Measurements from ENCODE around the gene YARS1. TPM values are rescaled to one million over a fixed set of nuclear protein-coding genes. Genes with fewer than 3 reads are reported as not detected.
"Not testable (repeated sequence)": the region's sequence is repeated elsewhere in the genome, so short reads cannot be mapped to it uniquely, and the experiment has no call there.

The YARS1 gene
- total RNA-seq, 1 experiment from 2014 or later: 180 TPM

GRCh38 chr1:32797456-32797855 lies 19.7 kb downstream of the YARS1 start:
- ChIA-PET POLR2A (ENCODE audit: unreplicated experiment) (interaction anchor here (0.6 to 0.7 kb wide), 4 partner anchors 8 to 552 kb away, joined by 3 to 20 read pairs (median 6); no protein-coding TSS in a partner anchor), CTCF (interaction anchor here (0.6 kb wide), 1 partner anchor 13 kb away, joined by 3 read pairs; no protein-coding TSS in a partner anchor)
- H3K4me2 ChIP-seq: peak overlapping the region; percentile 59
- peaks cover 60% of the 10 kb centered on the region for H3K79me2 ChIP-seq (ENCODE audit: low read depth)
- DNase-seq: peak in 1 of 2 experiments; percentile 87
- peaks cover 79% of the 10 kb centered on the region for H3K4me1 ChIP-seq (replicated peaks; ENCODE audit: insufficient read depth)
- no peaks in the 10 kb centered on the region for H3K9me2 ChIP-seq (ENCODE audit: insufficient read depth)
- H4K20me1 ChIP-seq (ENCODE audit: insufficient read depth): no peaks in the 10 kb centered on the region; the same call in none of the 2 replicates
- TF ChIP-seq, protein P1, sequence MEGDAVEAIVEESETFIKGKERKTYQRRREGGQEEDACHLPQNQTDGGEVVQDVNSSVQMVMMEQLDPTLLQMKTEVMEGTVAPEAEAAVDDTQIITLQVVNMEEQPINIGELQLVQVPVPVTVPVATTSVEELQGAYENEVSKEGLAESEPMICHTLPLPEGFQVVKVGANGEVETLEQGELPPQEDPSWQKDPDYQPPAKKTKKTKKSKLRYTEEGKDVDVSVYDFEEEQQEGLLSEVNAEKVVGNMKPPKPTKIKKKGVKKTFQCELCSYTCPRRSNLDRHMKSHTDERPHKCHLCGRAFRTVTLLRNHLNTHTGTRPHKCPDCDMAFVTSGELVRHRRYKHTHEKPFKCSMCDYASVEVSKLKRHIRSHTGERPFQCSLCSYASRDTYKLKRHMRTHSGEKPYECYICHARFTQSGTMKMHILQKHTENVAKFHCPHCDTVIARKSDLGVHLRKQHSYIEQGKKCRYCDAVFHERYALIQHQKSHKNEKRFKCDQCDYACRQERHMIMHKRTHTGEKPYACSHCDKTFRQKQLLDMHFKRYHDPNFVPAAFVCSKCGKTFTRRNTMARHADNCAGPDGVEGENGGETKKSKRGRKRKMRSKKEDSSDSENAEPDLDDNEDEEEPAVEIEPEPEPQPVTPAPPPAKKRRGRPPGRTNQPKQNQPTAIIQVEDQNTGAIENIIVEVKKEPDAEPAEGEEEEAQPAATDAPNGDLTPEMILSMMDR (conservative IDR thresholded peaks at IDR 0.05): no peak
- no peak for TF ChIP-seq EZH2 (IDR thresholded peaks at IDR 0.05; ENCODE audit: low read depth)
- H2AFZ ChIP-seq: no peak overlapping the region
- no TSS peak for BruUV-seq (replicated peaks)
- no peaks in the 10 kb centered on the region for H3K27me3 ChIP-seq (ENCODE audit: insufficient read depth, low read depth)
- intact Hi-C loops (cut with micrococcal nuclease; ENCODE audit: unreplicated experiment): loop anchor here (5.0 kb wide), 1 partner anchor 145 kb away; the partner anchor contains the start of genes RBBP4 and ZBTB8OS
- H3K27ac ChIP-seq: peak overlapping the region; percentile 85
- H3K9me3 ChIP-seq (ENCODE audit: insufficient read depth, low read depth): no peaks in the 10 kb centered on the region
- peaks cover 91% of the 10 kb centered on the region for H3F3A ChIP-seq (ENCODE audit: insufficient read depth, low read depth)
- H3K4me3 ChIP-seq: no peak overlapping the region; the same call in 1 of the 2 replicates
- peaks cover 58% of the 10 kb centered on the region for H3K36me3 ChIP-seq (ENCODE audit: low read depth)

- H2AFZ ChIP-seq; H3K4me3 ChIP-seq; H3K9me2 ChIP-seq (ENCODE audit: insufficient read depth); H4K20me1 ChIP-seq (ENCODE audit: insufficient read depth); H3K9me3 ChIP-seq (ENCODE audit: insufficient read depth, low read depth); BruUV-seq (replicated peaks); H3K27me3 ChIP-seq (ENCODE audit: insufficient read depth, low read depth): not testable (repeated sequence)
- peak overlapping the region; percentile 60 for H3K27ac ChIP-seq
- peak in 1 of 2 experiments; percentile 83 for DNase-seq
- CTCF ChIA-PET: interaction anchor here (1.0 kb wide), 1 partner anchor 22 kb away, joined by 4 read pairs; no protein-coding TSS in a partner anchor
- peaks cover 59% of the 10 kb centered on the region for H3K36me3 ChIP-seq (ENCODE audit: low read depth)
- peaks cover 87% of the 10 kb centered on the region for H3K4me1 ChIP-seq (replicated peaks; ENCODE audit: insufficient read depth)
- intact Hi-C loops (cut with micrococcal nuclease; ENCODE audit: unreplicated experiment): loop anchor here (5.0 kb wide), 1 partner anchor 143 kb away; the partner anchor contains the start of genes RBBP4 and ZBTB8OS
- POLR2A ChIA-PET (ENCODE audit: unreplicated experiment): interaction anchor here (0.6 kb wide), 1 partner anchor 53 kb away, joined by 3 read pairs; no protein-coding TSS in a partner anchor
- 0 out of 2 replicates have a peak overlapping the region, but pooled peaks have one; percentile 30 for H3K4me2 ChIP-seq
- peaks cover 94% of the 10 kb centered on the region for H3F3A ChIP-seq (ENCODE audit: insufficient read depth, low read depth)
- H3K79me2 ChIP-seq (ENCODE audit: low read depth): peaks cover 56% of the 10 kb centered on the region
Measured at GRCh38 chr1:32795763-32796162, 21.4 kb downstream of the YARS1 start.

- BruUV-seq (replicated peaks): no TSS peak
- DNase-seq: peak in 1 of 2 experiments; percentile 83
- peak overlapping the region; percentile 68 for H3K27ac ChIP-seq
- no peak overlapping the region for H2AFZ ChIP-seq
- H3K36me3 ChIP-seq (ENCODE audit: low read depth): peaks cover 69% of the 10 kb centered on the region
- peaks cover 66% of the 10 kb centered on the region for H3K4me1 ChIP-seq (replicated peaks; ENCODE audit: insufficient read depth)
- H3K4me3 ChIP-seq: no peak overlapping the region
- ChIA-PET POLR2A (ENCODE audit: unreplicated experiment) (interaction anchor here (0.9 kb wide), 1 partner anchor 11 kb away, joined by 5 read pairs; no protein-coding TSS in a partner anchor), CTCF (interaction anchor here (0.6 kb wide), 1 partner anchor 29 kb away, joined by 3 read pairs; no protein-coding TSS in a partner anchor)
- TF ChIP-seq EZH2 (IDR thresholded peaks at IDR 0.05; ENCODE audit: low read depth): no peak
- TF ChIP-seq, protein P1 (conservative IDR thresholded peaks at IDR 0.05): no peak
- intact Hi-C loops (cut with micrococcal nuclease; ENCODE audit: unreplicated experiment): no loop called here
- peak overlapping the region; percentile 39 for H3K4me2 ChIP-seq
- no peaks in the 10 kb centered on the region for H3K9me3 ChIP-seq (ENCODE audit: insufficient read depth, low read depth)
- no peaks in the 10 kb centered on the region for H3K9me2 ChIP-seq (ENCODE audit: insufficient read depth)
- H4K20me1 ChIP-seq (ENCODE audit: insufficient read depth): no peaks in the 10 kb centered on the region; the same call in 1 of the 2 replicates
- peaks cover 57% of the 10 kb centered on the region for H3K79me2 ChIP-seq (ENCODE audit: low read depth)
- peaks cover 87% of the 10 kb centered on the region for H3F3A ChIP-seq (ENCODE audit: insufficient read depth, low read depth)
- no peaks in the 10 kb centered on the region for H3K27me3 ChIP-seq (ENCODE audit: insufficient read depth, low read depth)
Measured at GRCh38 chr1:32791881-32792280, 25.3 kb downstream of the YARS1 start.

GRCh38 chr1:32789356-32789755 lies 27.8 kb downstream of the YARS1 start:
- Histone ChIP-seq H3K79me2 (ENCODE audit: low read depth) (peaks cover 59% of the 10 kb centered on the region), H3K4me2 (peak overlapping the region; percentile 44), H3K27ac (peak overlapping the region; percentile 69), H3K4me1 (replicated peaks; ENCODE audit: insufficient read depth) (peaks cover 51% of the 10 kb centered on the region), H3F3A (ENCODE audit: insufficient read depth, low read depth) (peaks cover 82% of the 10 kb centered on the region), H3K36me3 (ENCODE audit: low read depth) (peaks cover 71% of the 10 kb centered on the region)
- H3K9me3 ChIP-seq (ENCODE audit: insufficient read depth, low read depth); H3K4me3 ChIP-seq; H3K27me3 ChIP-seq (ENCODE audit: insufficient read depth, low read depth); intact Hi-C loops (cut with micrococcal nuclease; ENCODE audit: unreplicated experiment); H2AFZ ChIP-seq; H4K20me1 ChIP-seq (ENCODE audit: insufficient read depth); BruUV-seq (replicated peaks); H3K9me2 ChIP-seq (ENCODE audit: insufficient read depth): not testable (repeated sequence)
- ChIA-PET CTCF (interaction anchor here (0.5 to 0.7 kb wide), 2 partner anchors 667 to 711 kb away, joined by 3 to 4 read pairs; no protein-coding TSS in a partner anchor), POLR2A (ENCODE audit: unreplicated experiment) (interaction anchor here (0.6 to 0.7 kb wide), 2 partner anchors 8 to 27 kb away, joined by 7 to 13 read pairs; partner anchors contain the start of gene YARS1)
- peak in 1 of 2 experiments; percentile 83 for DNase-seq

Data from PC-9 (cell line).